ENCODE results near the gene R3HDM4.

- TF ChIP-seq, protein P1, sequence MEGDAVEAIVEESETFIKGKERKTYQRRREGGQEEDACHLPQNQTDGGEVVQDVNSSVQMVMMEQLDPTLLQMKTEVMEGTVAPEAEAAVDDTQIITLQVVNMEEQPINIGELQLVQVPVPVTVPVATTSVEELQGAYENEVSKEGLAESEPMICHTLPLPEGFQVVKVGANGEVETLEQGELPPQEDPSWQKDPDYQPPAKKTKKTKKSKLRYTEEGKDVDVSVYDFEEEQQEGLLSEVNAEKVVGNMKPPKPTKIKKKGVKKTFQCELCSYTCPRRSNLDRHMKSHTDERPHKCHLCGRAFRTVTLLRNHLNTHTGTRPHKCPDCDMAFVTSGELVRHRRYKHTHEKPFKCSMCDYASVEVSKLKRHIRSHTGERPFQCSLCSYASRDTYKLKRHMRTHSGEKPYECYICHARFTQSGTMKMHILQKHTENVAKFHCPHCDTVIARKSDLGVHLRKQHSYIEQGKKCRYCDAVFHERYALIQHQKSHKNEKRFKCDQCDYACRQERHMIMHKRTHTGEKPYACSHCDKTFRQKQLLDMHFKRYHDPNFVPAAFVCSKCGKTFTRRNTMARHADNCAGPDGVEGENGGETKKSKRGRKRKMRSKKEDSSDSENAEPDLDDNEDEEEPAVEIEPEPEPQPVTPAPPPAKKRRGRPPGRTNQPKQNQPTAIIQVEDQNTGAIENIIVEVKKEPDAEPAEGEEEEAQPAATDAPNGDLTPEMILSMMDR (IDR thresholded peaks at IDR 0.05; ENCODE audit: low read length) = no peak
- no peak for TF ChIP-seq EZH2 (IDR thresholded peaks at IDR 0.05; ENCODE audit: borderline replicate concordance, low read length)
These were observed 25.4 kb upstream of the R3HDM4 start for GRCh38 chr19:938233-938923.

All from OCI-LY1 (cell line).